GM12875 (cell line): ENCODE data around the gene GYS1.

Experiments
- H3K4me3 ChIP-seq: one replicate; pipeline ENCODE4 v1.5.1; 2011; ENCODE audit warnings: low read depth, low read length, control low read depth
- TF ChIP-seq, protein P1 (sequence below): IDR thresholded peaks from 2 replicates; pipeline ENCODE4 v1.5.1; 2011; ENCODE audit warnings: low read depth, mild to moderate bottlenecking, control low read depth, inconsistent platforms, low read length, moderate library complexity, borderline replicate concordance; ENCODE audit not compliant: insufficient read depth

The GYS1 gene

DNA sequence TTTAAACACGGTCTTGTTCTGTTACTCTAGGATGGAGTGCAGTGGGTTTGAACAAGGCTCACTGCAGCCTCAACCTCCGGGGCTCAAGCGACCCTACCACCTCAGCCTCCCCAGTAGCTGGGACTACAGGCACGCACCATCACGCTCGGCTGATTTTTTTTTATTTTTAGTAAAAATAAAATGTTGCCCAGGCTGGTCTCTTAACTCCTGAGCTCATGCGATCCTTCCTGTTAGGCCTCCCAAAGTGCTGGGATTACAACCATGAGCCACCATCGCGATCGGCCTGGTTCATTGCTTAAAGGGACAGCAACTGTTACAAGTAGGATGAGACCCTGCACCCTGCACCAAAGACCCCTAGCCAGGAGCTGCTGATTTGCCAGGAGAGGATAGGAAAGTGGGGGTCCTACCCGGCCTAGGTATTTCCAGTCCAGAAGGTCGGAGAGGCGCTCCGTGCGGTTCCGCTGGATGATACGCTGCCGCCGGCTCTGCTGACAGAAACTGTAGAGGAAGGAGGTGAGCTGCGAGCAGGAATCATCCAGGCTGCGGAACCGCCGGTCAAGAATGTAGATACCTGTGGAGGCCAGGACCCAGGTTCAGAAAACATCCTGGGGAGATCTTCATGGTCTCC is 22.9 kb downstream of the GYS1 start:
- no peak overlapping the region for H3K4me3 ChIP-seq
- TF ChIP-seq, protein P1, sequence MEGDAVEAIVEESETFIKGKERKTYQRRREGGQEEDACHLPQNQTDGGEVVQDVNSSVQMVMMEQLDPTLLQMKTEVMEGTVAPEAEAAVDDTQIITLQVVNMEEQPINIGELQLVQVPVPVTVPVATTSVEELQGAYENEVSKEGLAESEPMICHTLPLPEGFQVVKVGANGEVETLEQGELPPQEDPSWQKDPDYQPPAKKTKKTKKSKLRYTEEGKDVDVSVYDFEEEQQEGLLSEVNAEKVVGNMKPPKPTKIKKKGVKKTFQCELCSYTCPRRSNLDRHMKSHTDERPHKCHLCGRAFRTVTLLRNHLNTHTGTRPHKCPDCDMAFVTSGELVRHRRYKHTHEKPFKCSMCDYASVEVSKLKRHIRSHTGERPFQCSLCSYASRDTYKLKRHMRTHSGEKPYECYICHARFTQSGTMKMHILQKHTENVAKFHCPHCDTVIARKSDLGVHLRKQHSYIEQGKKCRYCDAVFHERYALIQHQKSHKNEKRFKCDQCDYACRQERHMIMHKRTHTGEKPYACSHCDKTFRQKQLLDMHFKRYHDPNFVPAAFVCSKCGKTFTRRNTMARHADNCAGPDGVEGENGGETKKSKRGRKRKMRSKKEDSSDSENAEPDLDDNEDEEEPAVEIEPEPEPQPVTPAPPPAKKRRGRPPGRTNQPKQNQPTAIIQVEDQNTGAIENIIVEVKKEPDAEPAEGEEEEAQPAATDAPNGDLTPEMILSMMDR = no peak

DNA sequence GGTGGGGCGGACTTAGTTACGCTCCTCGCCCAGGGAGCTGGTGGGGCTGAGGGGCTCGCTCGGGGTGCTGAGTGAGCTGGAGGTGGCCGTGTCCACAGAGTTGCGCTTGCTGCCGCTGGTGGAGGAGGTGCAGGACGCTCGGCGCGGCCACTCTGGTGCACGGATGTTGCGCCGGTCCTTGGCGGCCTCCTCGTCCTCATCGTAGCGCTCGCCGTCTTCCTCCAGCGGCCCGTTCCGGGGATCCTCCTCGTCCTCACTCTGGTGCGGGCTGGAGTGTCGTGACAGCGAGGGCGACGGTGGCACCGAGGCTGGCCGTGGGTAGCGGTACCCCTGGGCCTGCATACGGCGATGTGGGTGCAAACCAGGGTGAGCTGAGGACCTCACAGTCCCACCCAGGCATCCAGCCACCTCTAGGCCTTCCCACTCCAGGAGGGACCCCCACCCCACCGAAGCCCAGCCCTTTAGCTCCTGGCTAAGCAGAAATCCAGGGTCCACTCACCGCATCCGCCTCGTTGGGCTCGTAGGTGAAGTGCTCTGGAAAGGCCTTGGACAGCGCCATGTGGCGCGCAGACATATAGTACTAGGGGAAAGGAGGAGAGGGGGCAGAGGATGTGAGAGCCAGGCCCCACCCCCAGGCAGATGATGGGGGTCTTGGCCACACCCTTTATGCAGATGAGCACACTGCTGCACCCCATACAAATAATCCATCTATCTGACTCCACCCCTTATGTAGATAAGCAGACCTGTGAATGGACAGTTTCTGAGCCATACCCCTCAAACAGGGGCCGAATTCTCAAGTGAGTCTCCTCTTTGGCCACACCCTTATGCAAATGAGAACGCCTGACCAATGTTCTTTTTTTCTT is 23.6 kb downstream of the GYS1 start:
- TF ChIP-seq, protein P1 = no peak

DNA sequence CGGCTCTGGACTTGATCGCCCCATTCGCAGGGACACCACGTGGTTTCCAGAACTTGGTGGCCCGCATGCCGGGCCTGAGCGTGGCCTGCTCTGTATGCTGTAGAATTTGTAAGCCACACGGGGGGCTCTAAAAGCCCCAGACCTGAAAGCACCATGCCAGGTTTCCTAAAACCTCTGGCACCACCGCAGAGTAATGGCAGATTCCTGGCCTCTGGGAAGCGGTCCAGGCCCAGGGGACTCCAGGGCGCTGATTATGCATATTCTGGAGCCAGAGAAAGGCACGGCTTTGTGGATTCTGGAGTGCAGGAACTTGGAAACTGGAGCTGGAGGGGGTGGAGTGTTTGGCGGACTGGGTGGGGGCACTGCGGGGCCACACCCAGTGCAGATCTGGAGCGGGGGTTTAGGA is 24.3 kb downstream of the GYS1 start:
- no peak overlapping the region for H3K4me3 ChIP-seq
- TF ChIP-seq, protein P1 = no peak

More for the DNA sequence above, 23.6 kb downstream of the GYS1 start:
- no peak overlapping the region for H3K4me3 ChIP-seq

DNA sequence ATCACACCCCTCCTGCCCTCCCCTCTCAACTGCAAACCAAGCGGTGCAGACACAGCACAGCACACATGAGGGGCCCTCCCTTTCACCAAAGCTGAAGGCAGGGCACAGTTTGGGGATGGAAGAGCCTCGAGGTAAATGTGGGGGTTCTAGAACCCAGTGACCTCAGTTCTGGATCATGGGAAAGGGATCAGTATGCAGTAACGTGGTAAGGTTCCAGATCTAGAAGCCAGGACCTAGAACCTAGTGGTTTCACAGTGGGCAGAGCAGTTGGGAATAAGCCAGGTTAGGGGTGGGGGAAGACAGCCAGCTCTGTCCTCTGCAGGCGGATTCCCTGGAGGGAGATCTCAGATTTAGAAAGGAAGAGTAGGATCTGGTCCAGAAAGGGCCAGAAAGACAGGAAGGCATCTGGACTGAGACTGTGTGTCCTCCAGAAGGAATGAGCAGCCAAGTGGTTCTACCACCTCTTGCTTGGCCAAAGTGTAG is 24.9 kb downstream of the GYS1 start:
- TF ChIP-seq, protein P1 = no peak
- H3K4me3 ChIP-seq = no peak overlapping the region

DNA sequence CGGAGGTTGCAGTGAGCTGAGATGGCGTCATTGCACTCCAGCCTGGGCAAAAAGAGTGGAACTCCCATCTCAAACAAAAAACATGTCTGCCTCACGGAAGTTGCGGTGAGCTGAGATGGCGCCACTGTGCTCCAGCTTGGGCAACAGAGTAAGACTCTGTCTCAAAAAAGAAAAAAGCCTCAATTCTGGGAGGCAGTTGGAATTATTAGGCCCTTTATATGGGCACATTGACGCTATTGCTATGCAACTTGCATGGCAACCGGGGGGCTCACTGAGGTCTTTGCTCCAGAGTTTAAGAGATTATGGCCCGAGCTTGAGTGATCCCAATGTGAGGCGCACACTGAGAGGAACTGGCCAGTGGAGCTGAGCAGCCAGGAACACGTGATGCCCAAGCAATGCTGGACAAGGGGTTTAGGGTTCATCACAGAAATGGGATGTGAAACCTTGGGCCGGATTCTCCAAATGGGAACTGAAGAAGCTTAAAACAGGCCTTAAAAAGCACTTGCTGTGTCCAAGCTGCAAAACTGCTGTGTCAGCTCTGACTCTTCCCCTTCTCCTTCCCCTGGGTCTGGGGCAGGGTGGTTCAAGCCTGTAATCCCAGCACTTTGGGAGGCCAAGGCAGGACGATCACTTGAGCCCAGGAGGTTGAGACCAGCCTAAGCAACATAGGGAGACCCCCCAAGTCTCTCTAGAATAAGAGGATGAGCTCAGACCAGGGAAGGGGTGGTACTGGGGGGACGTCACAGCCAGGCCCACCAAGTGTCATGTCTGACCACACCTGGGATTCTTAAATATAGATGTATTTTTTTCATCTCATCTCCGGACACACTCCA is 25.5 kb downstream of the GYS1 start:
- TF ChIP-seq, protein P1 = no peak
- no peak overlapping the region for H3K4me3 ChIP-seq

DNA sequence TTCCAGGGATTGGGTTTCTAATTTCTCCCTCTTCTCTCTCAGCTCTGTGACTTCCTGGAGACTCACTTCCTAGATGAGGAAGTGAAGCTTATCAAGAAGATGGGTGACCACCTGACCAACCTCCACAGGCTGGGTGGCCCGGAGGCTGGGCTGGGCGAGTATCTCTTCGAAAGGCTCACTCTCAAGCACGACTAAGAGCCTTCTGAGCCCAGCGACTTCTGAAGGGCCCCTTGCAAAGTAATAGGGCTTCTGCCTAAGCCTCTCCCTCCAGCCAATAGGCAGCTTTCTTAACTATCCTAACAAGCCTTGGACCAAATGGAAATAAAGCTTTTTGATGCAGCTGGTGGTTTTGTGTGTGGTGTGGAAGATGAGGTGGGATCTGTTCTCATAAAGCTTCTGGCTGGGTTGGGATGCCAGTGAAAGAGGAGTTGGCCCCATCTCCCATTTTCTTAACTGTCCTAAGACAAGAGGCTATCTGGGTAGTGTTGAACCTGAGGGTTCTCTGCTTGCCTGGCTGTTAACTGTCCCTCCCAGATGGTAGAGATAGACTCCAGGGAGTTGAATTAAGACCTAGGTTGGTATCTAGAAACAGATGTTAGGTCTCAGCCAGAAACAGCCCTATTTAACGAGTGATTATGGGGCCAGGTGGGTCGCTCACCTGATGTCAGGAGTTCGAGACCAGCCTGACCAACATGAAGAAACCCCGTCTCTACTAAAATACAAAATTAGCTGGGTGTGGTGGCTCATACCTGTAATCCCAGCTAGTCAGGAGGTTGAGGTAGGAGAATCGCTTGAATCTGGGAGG is 26.4 kb downstream of the GYS1 start:
- TF ChIP-seq, protein P1 = no peak
- H3K4me3 ChIP-seq = peak overlapping the region; percentile 68
